Esophagus squamous epithelium (tissue), 5 donors: ENCODE data around the gene CHRNG. TPM values are rescaled to one million over a fixed set of nuclear protein-coding genes. Genes with fewer than 3 reads are reported as not detected.

ENCODE experiments used
- DNase-seq: peaks from one replicate; lab custom pipeline; 2025; lab: John Stamatoyannopoulos, UW
- H3K27ac ChIP-seq, 4 donors: fragments of 200-600 bp; sonication (generic); one replicate each; pipeline ENCODE4 v1.5.1; 2016 to 2019; ENCODE audit warnings: mild to moderate bottlenecking in 1 of 4
- H3K27me3 ChIP-seq, 4 donors: fragments of 200-600 bp; sonication (generic); 1 replicate in 3 of 4; 2 replicates in 1 of 4; pipeline versions ENCODE4 v1.5.1 to v1.6.0; 2017 to 2021; ENCODE audit warnings: antibody characterized with exemption in 1 of 4
- H3K36me3 ChIP-seq, 3 donors: fragments of 200-600 bp; sonication (generic); one replicate each; pipeline ENCODE4 v1.5.1; 2016 to 2019
- H3K4me1 ChIP-seq, 3 donors: fragments of 200-600 bp; sonication (generic); one replicate each; pipeline ENCODE4 v1.5.1; 2017 to 2019
- H3K4me3 ChIP-seq, 4 donors: fragments of 200-600 bp; sonication (generic); 1 replicate in 3 of 4; 2 replicates in 1 of 4; pipeline ENCODE4 v1.5.1; 2016 to 2019; ENCODE audit warnings: mild to moderate bottlenecking in 2 of 4, moderate library complexity in 1 of 4
- H3K9me3 ChIP-seq, 3 donors: fragments of 200-600 bp; sonication (generic); one replicate each; pipeline ENCODE4 v1.5.1; 2016 to 2019
- CTCF ChIP-seq, 6 experiments: fragments of 450-650 bp in 4 of 6; fragments of 200-600 bp in 2 of 6; sonication (generic) in 2 of 6; IDR thresholded peaks; one replicate each; pipeline ENCODE4 v1.5.1; 2016 to 2019; ENCODE audit warnings: antibody characterized with exemption in 6 of 6, mild to moderate bottlenecking in 4 of 6, moderate library complexity in 4 of 6
- POLR2A ChIP-seq, 4 donors: fragments of 450-650 bp; IDR thresholded peaks; one replicate each; pipeline ENCODE4 v1.6.1; 2017; ENCODE audit warnings: antibody characterized with exemption in 4 of 4, mild to moderate bottlenecking in 4 of 4, moderate library complexity in 3 of 4
- WGBS, 2 donors: methylation state at CpG; one replicate each; pipeline ENCODE4 v1.1.5; 2018; 5-methylcytosine and 5-hydroxymethylcytosine counted together
- intact Hi-C: fragments of 100-400 bp; cut with DNase I; formaldehyde crosslinking; loops from one replicate; pipeline ENCODE4 v1.15.0; 2022
- total RNA-seq, 4 donors: library from RNA; depleted of rRNA; stranded (reverse); fragments of >200 nt; gene quantifications; one replicate each; pipeline ENCODE4 v1.1.0, GENCODE V29; 2016
- donor health status: DM: yes; HTN: yes; CAD: no.

Gene CHRNG
- total RNA-seq, 4 donors from 2014 or later: not detected

- Histone ChIP-seq H3K36me3 (no peaks in the 10 kb centered on the region), H3K4me3 (peak overlapping the region in 2 of 4 donors; percentile 34 to 55), H3K9me3 (no peaks in the 10 kb centered on the region), H3K27ac (no peak overlapping the region), H3K4me1 (peaks cover 17 to 39% (median 26%) of the 10 kb centered on the region in 3 donors), H3K27me3 (peaks cover 19 to 98% (median 23%) of the 10 kb centered on the region in 4 donors)
- TF ChIP-seq POLR2A (IDR thresholded peaks at IDR 0.05) (no peak), CTCF (IDR thresholded peaks at IDR 0.05) (no peak)
- 20% methylated on average over 5 of the region's 75 CpGs; no CpG with 5 or more reads in 1 of the 2 donors for WGBS, 2 donors
- intact Hi-C loops: loop anchor here (5.0 kb wide), 1 partner anchor 77 kb away; no protein-coding TSS in a partner anchor
- no peak for DNase-seq
Measured at GRCh38 chr2:232523682-232524597, 15.6 kb upstream of the CHRNG start.

- no peak for DNase-seq
- WGBS, 2 donors: 60 to 100% methylated on average over 1 to 4 of the region's 6 CpGs
- intact Hi-C loops: loop anchor here (5.0 kb wide), 1 partner anchor 77 kb away; no protein-coding TSS in a partner anchor
- peaks cover 19 to 93% (median 23%) of the 10 kb centered on the region in 4 donors for H3K27me3 ChIP-seq
- no peaks in the 10 kb centered on the region for H3K36me3 ChIP-seq
- H3K9me3 ChIP-seq: no peaks in the 10 kb centered on the region
- TF ChIP-seq POLR2A (IDR thresholded peaks at IDR 0.05) (no peak), CTCF (IDR thresholded peaks at IDR 0.05) (no peak)
- H3K27ac ChIP-seq: no peak overlapping the region
- H3K4me1 ChIP-seq: peaks cover 17 to 39% (median 26%) of the 10 kb centered on the region in 3 donors
- H3K4me3 ChIP-seq: no peak overlapping the region
Measured at GRCh38 chr2:232524771-232525170, 14.7 kb upstream of the CHRNG start.

- H3K36me3 ChIP-seq: no peaks in the 10 kb centered on the region
- no peak for DNase-seq
- H3K4me1 ChIP-seq: peaks cover 17 to 39% (median 26%) of the 10 kb centered on the region in 3 donors
- WGBS, 2 donors: 60 to 67% methylated on average over 1 to 3 of the region's 14 CpGs
- no peak overlapping the region for H3K4me3 ChIP-seq
- intact Hi-C loops: no loop called here
- peaks cover 19 to 88% (median 23%) of the 10 kb centered on the region in 4 donors for H3K27me3 ChIP-seq
- H3K27ac ChIP-seq: no peak overlapping the region
- no peak for TF ChIP-seq POLR2A (IDR thresholded peaks at IDR 0.05)
- no peaks in the 10 kb centered on the region for H3K9me3 ChIP-seq
Measured at GRCh38 chr2:232525199-232525598, 14.3 kb upstream of the CHRNG start.

GRCh38 chr2:232525791-232526371, 13.6 kb upstream of the CHRNG start, which contains the start of gene CHRND:
CHRND (plus strand) TSS chr2:232526160; CDS start chr2:232526216, 56 bp downstream.
- H3K27me3 ChIP-seq: peaks cover 19 to 81% (median 23%) of the 10 kb centered on the region in 4 donors
- no peak for DNase-seq

More at GRCh38 chr2:232525791-232526371, 13.6 kb upstream of the CHRNG start, which contains the start of gene CHRND:
- 30 to 43% methylated on average over 2 to 7 of the region's 18 CpGs for WGBS, 2 donors
- H3K4me3 ChIP-seq: no peak within 1 kb of the TSS
- H3K4me1 ChIP-seq: peaks cover 17 to 39% (median 26%) of the 10 kb centered on the region in 3 donors
- intact Hi-C loops: no loop called here
- no peaks in the 10 kb centered on the region for H3K9me3 ChIP-seq
- H3K27ac ChIP-seq: no peak within 1 kb of the TSS
- H3K36me3 ChIP-seq: no peaks in the 10 kb centered on the region
- TF ChIP-seq CTCF (IDR thresholded peaks at IDR 0.05) (no peak), POLR2A (IDR thresholded peaks at IDR 0.05) (no peak)
